Measurements from ENCODE around the gene GRIN1.

The GRIN1 gene

DNA sequence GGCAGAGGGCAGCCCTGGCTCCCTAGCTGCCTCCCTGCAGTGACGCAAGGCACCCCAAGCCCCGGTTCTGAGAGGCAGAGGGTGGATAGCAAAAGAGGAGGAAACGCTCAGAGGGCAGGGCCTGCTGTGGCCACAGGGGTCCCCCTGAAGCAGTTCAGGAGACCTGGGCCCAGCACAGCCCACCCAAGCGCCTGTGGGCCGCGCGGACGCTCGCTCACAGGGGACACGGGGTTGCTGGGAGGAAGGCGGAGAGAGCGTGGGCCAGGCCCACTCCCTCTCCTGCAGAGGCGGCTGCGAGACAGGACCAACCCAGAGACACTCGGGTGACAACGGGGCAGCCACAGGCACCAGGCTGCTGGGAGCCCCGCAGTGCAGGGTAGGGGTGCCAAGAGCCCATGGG lies 40.8 kb downstream of the GRIN1 start:
- no peaks in the 10 kb centered on the region for H3K9me3 ChIP-seq (ENCODE audit: control insufficient read depth in 5 of 5, low read length in 5 of 5)

DNA sequence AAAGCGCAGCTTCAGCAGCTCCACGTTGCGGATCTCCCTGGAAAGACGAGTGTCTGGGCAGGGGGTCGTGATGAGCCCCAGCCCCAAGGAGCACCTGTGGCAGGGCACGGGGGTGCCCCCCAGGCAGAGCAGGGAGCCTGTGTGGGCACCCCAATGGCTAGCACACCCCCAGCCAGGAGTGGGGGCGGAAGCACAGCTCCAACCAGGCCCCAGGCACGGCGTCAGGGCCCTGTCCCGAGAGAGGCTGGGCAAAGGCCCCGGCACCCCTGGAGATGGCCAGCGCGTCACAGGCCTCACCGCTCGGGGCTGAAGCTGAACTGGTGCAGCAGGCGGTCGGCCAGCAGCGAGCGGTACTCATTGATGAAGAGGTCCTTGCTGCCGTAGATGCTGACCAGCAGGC lies 41.5 kb downstream of the GRIN1 start:
- peaks cover 0 to 10% (median 0%) of the 10 kb centered on the region in 5 donors for H3K4me1 ChIP-seq (ENCODE audit: control insufficient read depth in 5 of 5, insufficient read depth in 5 of 5, low read length in 5 of 5)
- no peaks in the 10 kb centered on the region for H3K27me3 ChIP-seq (ENCODE audit: control insufficient read depth in 5 of 5, insufficient read depth in 4 of 5, low read length in 5 of 5)
- no peak overlapping the region for H3K4me3 ChIP-seq (ENCODE audit: low read depth in 1 of 5, low read length in 5 of 5)
- H3K9me3 ChIP-seq (ENCODE audit: control insufficient read depth in 5 of 5, low read length in 5 of 5) = no peaks in the 10 kb centered on the region
- peaks cover 0 to 85% (median 79%) of the 10 kb centered on the region in 5 donors for H3K36me3 ChIP-seq (ENCODE audit: control insufficient read depth in 5 of 5, insufficient read depth in 5 of 5, low read length in 5 of 5)
- no peak overlapping the region for H3K9ac ChIP-seq (ENCODE audit: low read length in 5 of 5)
- H3K27ac ChIP-seq (ENCODE audit: low read depth, low read length) = no peak overlapping the region

More for the DNA sequence above, 40.8 kb downstream of the GRIN1 start:
- Histone ChIP-seq H3K27ac (ENCODE audit: low read depth, low read length) (no peak overlapping the region), H3K36me3 (ENCODE audit: control insufficient read depth in 5 of 5, insufficient read depth in 5 of 5, low read length in 5 of 5) (peaks cover 0 to 78% (median 73%) of the 10 kb centered on the region in 5 donors), H3K27me3 (ENCODE audit: control insufficient read depth in 5 of 5, insufficient read depth in 4 of 5, low read length in 5 of 5) (no peaks in the 10 kb centered on the region), H3K9ac (ENCODE audit: low read length in 5 of 5) (no peak overlapping the region), H3K4me1 (ENCODE audit: control insufficient read depth in 5 of 5, insufficient read depth in 5 of 5, low read length in 5 of 5) (peaks cover 0 to 5% (median 0%) of the 10 kb centered on the region in 5 donors), H3K4me3 (ENCODE audit: low read depth in 1 of 5, low read length in 5 of 5) (no peak overlapping the region)

DNA sequence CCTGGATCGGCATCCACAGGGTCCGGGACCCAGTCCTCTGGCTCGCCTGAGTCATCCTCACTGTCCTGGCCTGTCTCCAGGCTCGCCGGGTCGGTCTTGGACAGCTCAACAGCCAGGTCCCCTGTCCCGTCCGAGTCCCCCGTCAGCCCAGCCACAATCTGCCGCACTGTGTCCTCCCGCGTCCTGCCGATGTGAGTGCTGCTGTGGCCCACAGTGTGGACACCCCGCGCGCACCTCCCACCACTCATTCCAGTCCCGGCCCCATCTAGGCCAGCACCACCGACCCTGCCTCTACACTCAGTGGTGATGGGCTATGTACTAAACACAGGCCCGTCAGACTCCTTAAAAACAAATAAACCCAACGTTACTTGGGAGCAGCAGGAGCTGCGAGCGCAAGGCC lies 42.7 kb downstream of the GRIN1 start:
- H3K9me3 ChIP-seq (ENCODE audit: control insufficient read depth in 5 of 5, low read length in 5 of 5) = no peaks in the 10 kb centered on the region
- H3K27me3 ChIP-seq (ENCODE audit: control insufficient read depth in 5 of 5, insufficient read depth in 4 of 5, low read length in 5 of 5) = no peaks in the 10 kb centered on the region
- no peak overlapping the region for H3K9ac ChIP-seq (ENCODE audit: low read length in 5 of 5)
- no peak overlapping the region for H3K27ac ChIP-seq (ENCODE audit: low read depth, low read length)
- H3K4me3 ChIP-seq (ENCODE audit: low read depth in 1 of 5, low read length in 5 of 5) = no peak overlapping the region
- H3K4me1 ChIP-seq (ENCODE audit: control insufficient read depth in 5 of 5, insufficient read depth in 5 of 5, low read length in 5 of 5) = peaks cover 0 to 21% (median 10%) of the 10 kb centered on the region in 5 donors
- H3K36me3 ChIP-seq (ENCODE audit: control insufficient read depth in 5 of 5, insufficient read depth in 5 of 5, low read length in 5 of 5) = peaks cover 0 to 96% (median 85%) of the 10 kb centered on the region in 5 donors

DNA sequence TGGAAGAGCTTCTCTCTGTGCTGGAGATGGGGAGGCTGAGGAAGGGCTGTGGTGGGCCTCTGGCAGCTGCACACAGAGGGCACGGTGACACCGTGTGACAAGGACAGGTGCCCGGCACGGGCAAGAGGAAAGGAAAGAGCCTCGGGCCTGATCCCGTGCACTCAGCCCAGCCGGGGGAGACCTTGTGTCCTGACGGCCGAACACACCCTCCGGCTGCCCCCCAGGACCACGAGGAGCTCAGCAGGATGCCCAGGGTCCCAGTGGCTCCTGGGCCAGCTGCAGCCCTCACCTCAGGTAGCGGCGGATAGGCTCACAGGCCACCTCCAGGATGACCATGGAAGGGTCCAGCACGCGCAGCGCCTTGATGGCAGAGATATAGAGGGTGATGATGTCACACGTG lies 43.9 kb downstream of the GRIN1 start:
- Histone ChIP-seq H3K4me1 (ENCODE audit: control insufficient read depth in 5 of 5, insufficient read depth in 5 of 5, low read length in 5 of 5) (peaks cover 9 to 33% (median 22%) of the 10 kb centered on the region in 5 donors), H3K27me3 (ENCODE audit: control insufficient read depth in 5 of 5, insufficient read depth in 4 of 5, low read length in 5 of 5) (no peaks in the 10 kb centered on the region), H3K9me3 (ENCODE audit: control insufficient read depth in 5 of 5, low read length in 5 of 5) (no peaks in the 10 kb centered on the region), H3K27ac (ENCODE audit: low read depth, low read length) (no peak overlapping the region), H3K36me3 (ENCODE audit: control insufficient read depth in 5 of 5, insufficient read depth in 5 of 5, low read length in 5 of 5) (peaks cover 0 to 87% (median 82%) of the 10 kb centered on the region in 5 donors), H3K9ac (ENCODE audit: low read length in 5 of 5) (no peak overlapping the region), H3K4me3 (ENCODE audit: low read depth in 1 of 5, low read length in 5 of 5) (no peak overlapping the region)

DNA sequence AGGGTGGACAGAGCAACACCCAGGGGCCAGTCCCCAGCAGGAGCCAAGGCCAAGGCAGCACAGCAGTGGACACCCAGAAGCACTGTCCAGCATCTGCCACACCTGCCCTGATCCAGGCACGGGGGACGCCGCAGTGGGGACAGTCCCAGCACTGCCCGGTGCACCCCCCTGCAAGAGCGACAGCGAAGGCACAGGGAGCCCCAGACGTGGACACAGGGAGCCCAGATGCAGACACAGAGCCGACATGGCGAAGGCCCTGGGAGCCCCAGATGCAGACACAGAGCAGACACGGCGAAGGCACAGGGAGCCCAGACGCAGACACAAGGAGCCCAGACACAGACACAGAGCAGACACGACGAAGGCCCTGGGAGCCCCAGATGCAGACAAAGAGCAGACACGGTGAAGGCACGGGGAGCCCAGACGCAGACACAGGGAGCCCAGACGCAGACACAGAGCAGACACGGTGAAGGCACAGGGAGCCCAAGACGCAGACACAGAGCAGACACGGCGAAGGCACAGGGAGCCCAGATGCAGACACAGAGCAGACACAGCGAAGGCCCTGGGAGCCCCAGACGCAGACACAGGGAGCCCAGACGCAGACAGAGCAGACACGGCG lies 45.1 kb downstream of the GRIN1 start:
- Histone ChIP-seq H3K27ac (ENCODE audit: low read depth, low read length) (no peak overlapping the region), H3K4me3 (ENCODE audit: low read depth in 1 of 5, low read length in 5 of 5) (no peak overlapping the region), H3K9ac (ENCODE audit: low read length in 5 of 5) (no peak overlapping the region), H3K36me3 (ENCODE audit: control insufficient read depth in 5 of 5, insufficient read depth in 5 of 5, low read length in 5 of 5) (peaks cover 0 to 74% (median 70%) of the 10 kb centered on the region in 5 donors), H3K27me3 (ENCODE audit: control insufficient read depth in 5 of 5, insufficient read depth in 4 of 5, low read length in 5 of 5) (no peaks in the 10 kb centered on the region), H3K4me1 (ENCODE audit: control insufficient read depth in 5 of 5, insufficient read depth in 5 of 5, low read length in 5 of 5) (peaks cover 9 to 39% (median 27%) of the 10 kb centered on the region in 5 donors), H3K9me3 (ENCODE audit: control insufficient read depth in 5 of 5, low read length in 5 of 5) (no peaks in the 10 kb centered on the region)

DNA sequence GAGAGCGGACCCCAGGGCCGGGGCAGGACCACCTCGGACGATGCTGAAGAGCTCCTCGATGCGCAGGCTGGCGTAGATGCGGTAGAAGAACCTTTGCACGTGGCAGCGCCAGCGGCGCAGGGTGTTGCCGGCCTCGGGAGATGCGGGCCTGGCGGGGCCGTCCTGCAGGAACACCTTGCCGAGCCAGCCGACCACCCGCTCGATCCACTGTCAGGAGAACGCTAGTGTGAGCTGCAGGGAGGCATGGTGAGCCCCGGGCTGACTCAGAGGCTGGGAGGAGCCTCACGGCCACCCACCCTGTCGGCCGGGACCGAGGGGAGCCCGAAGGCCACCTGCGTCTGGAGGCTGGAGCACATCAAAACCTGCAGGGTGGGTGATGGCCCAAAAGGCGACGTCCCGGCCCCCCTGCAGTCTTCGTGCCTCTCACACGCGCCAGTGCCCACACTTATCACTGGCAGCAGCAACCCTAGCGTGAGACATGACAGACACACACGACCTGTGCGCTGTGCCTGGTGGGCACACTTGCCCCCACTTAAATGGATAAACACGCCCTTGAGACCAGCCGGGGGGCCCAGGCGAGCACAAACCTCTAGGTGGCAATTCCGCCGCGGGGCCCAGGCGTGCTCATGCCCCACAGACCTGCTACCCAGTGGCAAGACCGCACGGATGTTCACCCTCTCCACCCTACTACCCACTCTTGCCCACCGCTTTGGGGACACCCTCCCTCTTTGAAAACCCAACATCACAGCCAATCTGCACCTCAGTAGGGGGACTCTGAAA lies 46.1 kb downstream of the GRIN1 start:
- peaks cover 0 to 68% (median 64%) of the 10 kb centered on the region in 5 donors for H3K36me3 ChIP-seq (ENCODE audit: control insufficient read depth in 5 of 5, insufficient read depth in 5 of 5, low read length in 5 of 5)
- H3K4me1 ChIP-seq (ENCODE audit: control insufficient read depth in 5 of 5, insufficient read depth in 5 of 5, low read length in 5 of 5) = peaks cover 9 to 49% (median 37%) of the 10 kb centered on the region in 5 donors
- H3K27ac ChIP-seq (ENCODE audit: low read depth, low read length) = no peak overlapping the region
- no peaks in the 10 kb centered on the region for H3K9me3 ChIP-seq (ENCODE audit: control insufficient read depth in 5 of 5, low read length in 5 of 5)
- no peak overlapping the region for H3K9ac ChIP-seq (ENCODE audit: low read length in 5 of 5)
- H3K4me3 ChIP-seq (ENCODE audit: low read depth in 1 of 5, low read length in 5 of 5) = no peak overlapping the region
- H3K27me3 ChIP-seq (ENCODE audit: control insufficient read depth in 5 of 5, insufficient read depth in 4 of 5, low read length in 5 of 5) = no peaks in the 10 kb centered on the region

DNA sequence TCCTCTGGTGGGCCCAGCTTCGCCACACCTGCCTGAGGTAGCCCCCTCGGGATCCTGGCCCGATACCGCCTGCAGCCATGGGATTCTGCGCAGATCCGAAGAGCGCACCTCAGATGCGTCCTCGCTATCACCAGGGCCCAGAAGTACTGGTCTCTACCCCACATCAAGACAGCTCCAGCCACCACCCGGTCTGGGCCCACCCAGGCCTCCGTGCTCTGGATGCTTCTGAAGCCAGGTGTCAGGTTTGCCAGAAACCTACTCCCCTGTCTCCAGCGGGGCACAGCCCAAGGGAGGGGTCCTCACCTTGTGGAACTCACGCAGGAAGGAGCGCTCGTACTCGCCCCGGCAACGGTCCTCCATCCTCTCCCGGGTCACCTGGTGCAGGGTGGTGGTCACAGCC lies 47.0 kb downstream of the GRIN1 start:
- H3K27me3 ChIP-seq (ENCODE audit: control insufficient read depth in 5 of 5, insufficient read depth in 4 of 5, low read length in 5 of 5) = no peaks in the 10 kb centered on the region
- H3K4me1 ChIP-seq (ENCODE audit: control insufficient read depth in 5 of 5, insufficient read depth in 5 of 5, low read length in 5 of 5) = peaks cover 9 to 54% (median 40%) of the 10 kb centered on the region in 5 donors
- H3K9ac ChIP-seq (ENCODE audit: low read length in 5 of 5) = no peak overlapping the region
- peak overlapping the region in 1 of 5 donors; percentile 94 for H3K4me3 ChIP-seq (ENCODE audit: low read depth in 1 of 5, low read length in 5 of 5)
- peaks cover 0 to 67% (median 64%) of the 10 kb centered on the region in 5 donors for H3K36me3 ChIP-seq (ENCODE audit: control insufficient read depth in 5 of 5, insufficient read depth in 5 of 5, low read length in 5 of 5)
- H3K27ac ChIP-seq (ENCODE audit: low read depth, low read length) = no peak overlapping the region
- H3K9me3 ChIP-seq (ENCODE audit: control insufficient read depth in 5 of 5, low read length in 5 of 5) = no peaks in the 10 kb centered on the region

DNA sequence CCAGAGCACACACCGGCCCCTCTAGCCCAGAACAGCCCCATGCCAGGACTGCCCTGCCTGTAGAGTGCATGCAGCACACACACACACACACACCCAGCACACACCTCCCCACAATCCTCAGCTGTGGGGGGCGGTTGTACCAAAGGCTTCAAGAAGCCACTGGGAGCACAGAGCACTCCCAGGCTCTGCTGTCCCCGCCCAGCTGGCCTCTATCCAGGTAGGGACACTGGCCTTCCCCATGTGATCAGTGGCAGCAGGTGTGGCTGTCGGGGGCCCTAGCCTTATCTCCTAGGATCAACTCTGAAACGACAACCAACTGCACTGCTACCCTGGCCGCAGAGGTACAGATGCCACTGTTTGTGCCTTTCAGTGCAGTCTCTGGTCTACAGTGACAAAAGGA lies 47.4 kb downstream of the GRIN1 start:
- Histone ChIP-seq H3K36me3 (ENCODE audit: control insufficient read depth in 5 of 5, insufficient read depth in 5 of 5, low read length in 5 of 5) (peaks cover 0 to 67% (median 63%) of the 10 kb centered on the region in 5 donors), H3K4me1 (ENCODE audit: control insufficient read depth in 5 of 5, insufficient read depth in 5 of 5, low read length in 5 of 5) (peaks cover 9 to 54% (median 40%) of the 10 kb centered on the region in 5 donors), H3K9me3 (ENCODE audit: control insufficient read depth in 5 of 5, low read length in 5 of 5) (no peaks in the 10 kb centered on the region), H3K9ac (ENCODE audit: low read length in 5 of 5) (no peak overlapping the region), H3K4me3 (ENCODE audit: low read depth in 1 of 5, low read length in 5 of 5) (peak overlapping the region in 3 of 5 donors; percentile 23 to 99 (median 94)), H3K27ac (ENCODE audit: low read depth, low read length) (no peak overlapping the region), H3K27me3 (ENCODE audit: control insufficient read depth in 5 of 5, insufficient read depth in 4 of 5, low read length in 5 of 5) (no peaks in the 10 kb centered on the region)

DNA sequence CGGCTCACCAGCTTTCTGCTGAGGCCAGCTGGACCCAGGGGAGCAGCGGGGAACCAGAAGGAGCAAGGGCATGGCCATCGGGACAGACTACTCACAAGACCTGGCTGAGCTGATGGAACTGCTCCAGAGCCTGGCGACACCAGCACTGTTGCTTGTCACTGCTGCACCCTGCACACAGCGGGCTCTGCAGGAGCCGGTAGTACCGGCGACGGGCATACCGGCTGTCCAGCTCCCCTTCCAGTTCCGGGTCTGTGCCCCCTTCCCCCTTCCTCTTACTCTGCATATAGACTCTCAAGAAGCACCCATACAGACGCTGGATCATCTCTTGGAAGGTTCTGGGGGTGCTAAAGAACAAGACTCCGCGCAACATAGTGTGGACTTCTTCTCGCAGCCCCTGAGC lies 48.4 kb downstream of the GRIN1 start:
- peaks cover 9 to 54% (median 40%) of the 10 kb centered on the region in 5 donors for H3K4me1 ChIP-seq (ENCODE audit: control insufficient read depth in 5 of 5, insufficient read depth in 5 of 5, low read length in 5 of 5)

DNA sequence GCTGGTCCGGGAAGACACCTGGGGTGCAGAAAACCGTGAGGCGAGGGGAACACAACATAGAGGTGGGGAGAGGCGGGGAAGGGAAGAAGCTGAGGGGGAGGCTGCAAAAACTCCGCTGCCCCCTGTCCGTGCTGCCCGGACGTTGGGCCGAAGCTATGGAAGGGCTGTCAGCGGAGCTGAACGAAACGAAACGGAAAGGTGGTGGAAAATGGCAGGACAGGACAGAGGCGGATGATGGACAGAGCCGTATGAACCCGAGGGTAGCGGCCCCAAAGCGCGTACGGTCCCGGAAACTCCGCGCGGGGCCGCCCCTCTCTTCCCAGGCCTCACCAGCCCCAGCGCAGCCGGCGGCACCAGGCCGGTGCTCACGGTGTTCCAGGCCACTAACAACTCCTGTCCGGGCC lies 49.1 kb downstream of the GRIN1 start:
- H3K9me3 ChIP-seq (ENCODE audit: control insufficient read depth in 5 of 5, low read length in 5 of 5) = no peaks in the 10 kb centered on the region
- H3K9ac ChIP-seq (ENCODE audit: low read length in 5 of 5) = peak overlapping the region; percentile 68 to 95 (median 91)
- H3K27me3 ChIP-seq (ENCODE audit: control insufficient read depth in 5 of 5, insufficient read depth in 4 of 5, low read length in 5 of 5) = no peaks in the 10 kb centered on the region
- peaks cover 9 to 54% (median 40%) of the 10 kb centered on the region in 5 donors for H3K4me1 ChIP-seq (ENCODE audit: control insufficient read depth in 5 of 5, insufficient read depth in 5 of 5, low read length in 5 of 5)
- peak overlapping the region; percentile 90 to 99 (median 95) for H3K4me3 ChIP-seq (ENCODE audit: low read depth in 1 of 5, low read length in 5 of 5)
- H3K27ac ChIP-seq (ENCODE audit: low read depth, low read length) = peak overlapping the region; percentile 91
- peaks cover 0 to 61% (median 57%) of the 10 kb centered on the region in 5 donors for H3K36me3 ChIP-seq (ENCODE audit: control insufficient read depth in 5 of 5, insufficient read depth in 5 of 5, low read length in 5 of 5)

More for the DNA sequence above, 48.4 kb downstream of the GRIN1 start:
- Histone ChIP-seq H3K27ac (ENCODE audit: low read depth, low read length) (no peak overlapping the region), H3K9ac (ENCODE audit: low read length in 5 of 5) (peak overlapping the region; percentile 68 to 95 (median 91)), H3K9me3 (ENCODE audit: control insufficient read depth in 5 of 5, low read length in 5 of 5) (no peaks in the 10 kb centered on the region), H3K27me3 (ENCODE audit: control insufficient read depth in 5 of 5, insufficient read depth in 4 of 5, low read length in 5 of 5) (no peaks in the 10 kb centered on the region), H3K4me3 (ENCODE audit: low read depth in 1 of 5, low read length in 5 of 5) (peak overlapping the region; percentile 90 to 99 (median 95)), H3K36me3 (ENCODE audit: control insufficient read depth in 5 of 5, insufficient read depth in 5 of 5, low read length in 5 of 5) (peaks cover 0 to 68% (median 63%) of the 10 kb centered on the region in 5 donors)

All from subcutaneous abdominal adipose tissue (tissue), 5 donors.